H9 (cell line): Measurements from ENCODE around the gene NKAIN1. TPM values are rescaled to one million over a fixed set of nuclear protein-coding genes. Genes with fewer than 3 reads are reported as not detected.

Experiments
- DNase-seq: peaks from one replicate; pipeline ENCODE4 v3.0.0-alpha.2; 2017
- H2AFZ ChIP-seq: one replicate; pipeline ENCODE4 v1.6.1; 2013; ENCODE audit warnings: mild to moderate bottlenecking, low read length, control low read depth, moderate library complexity
- H2AK5ac ChIP-seq: 2 replicates; pipeline ENCODE4 v1.6.1; 2013; ENCODE audit warnings: low read length, control low read depth, mixed read lengths; ENCODE audit not compliant: insufficient read length
- H2BK120ac ChIP-seq: one replicate; pipeline ENCODE4 v1.6.1; 2013; ENCODE audit warnings: low read depth, mild to moderate bottlenecking, low read length, control low read depth, inconsistent platforms; ENCODE audit not compliant: poor library complexity, severe bottlenecking
- H2BK12ac ChIP-seq: 2 replicates; pipeline ENCODE4 v1.6.1; 2013; ENCODE audit warnings: low read length, control low read depth, mixed read lengths, low read depth; ENCODE audit not compliant: insufficient read length
- H2BK15ac ChIP-seq: 2 replicates; pipeline ENCODE4 v1.6.1; 2013; ENCODE audit warnings: low read depth, low read length, control low read depth
- H2BK20ac ChIP-seq: one replicate; pipeline ENCODE4 v1.6.1; 2013; ENCODE audit warnings: low read depth, mild to moderate bottlenecking, low read length, control low read depth, inconsistent platforms; ENCODE audit not compliant: poor library complexity, severe bottlenecking
- H2BK5ac ChIP-seq: 2 replicates; pipeline ENCODE4 v1.6.1; 2013; ENCODE audit warnings: low read length, control low read depth, mixed read lengths; ENCODE audit not compliant: insufficient read length
- H3K14ac ChIP-seq: 2 replicates; pipeline ENCODE4 v1.6.1; 2013; ENCODE audit warnings: low read length, control low read depth; ENCODE audit not compliant: insufficient read depth
- H3K18ac ChIP-seq: 2 replicates; pipeline ENCODE4 v1.6.1; 2013; ENCODE audit warnings: low read depth, mild to moderate bottlenecking, mixed read lengths, low read length, control low read depth; ENCODE audit not compliant: insufficient read length
- H3K23ac ChIP-seq: 2 replicates; pipeline ENCODE4 v1.6.1; 2013; ENCODE audit warnings: low read length, control low read depth, mixed read lengths, low read depth; ENCODE audit not compliant: insufficient read length
- H3K23me2 ChIP-seq: 2 replicates; pipeline ENCODE4 v1.6.1; 2013; ENCODE audit warnings: low read depth, mild to moderate bottlenecking, mixed read lengths, low read length, control low read depth; ENCODE audit not compliant: insufficient read length, poor library complexity, severe bottlenecking
- H3K27ac ChIP-seq: 2 replicates; pipeline ENCODE4 v1.5.1; 2013; ENCODE audit warnings: low read length, control low read depth, mixed read lengths, low read depth; ENCODE audit not compliant: insufficient read length
- H3K27me3 ChIP-seq: 2 replicates; pipeline ENCODE4 v1.6.1; 2013; ENCODE audit warnings: low read length, control low read depth, inconsistent platforms; ENCODE audit not compliant: insufficient read depth
- H3K4ac ChIP-seq: 2 replicates; pipeline ENCODE4 v1.6.1; 2013; ENCODE audit warnings: low read depth, mild to moderate bottlenecking, control low read depth, inconsistent platforms, low read length, moderate library complexity
- H3K4me1 ChIP-seq: 2 replicates; pipeline ENCODE4 v1.6.1; 2013; ENCODE audit warnings: low read length, control low read depth, inconsistent platforms; ENCODE audit not compliant: insufficient read depth
- H3K4me2 ChIP-seq: 2 replicates; pipeline ENCODE4 v1.6.1; 2013; ENCODE audit warnings: low read length, control low read depth, mixed read lengths; ENCODE audit not compliant: insufficient read length, insufficient read depth
- H3K56ac ChIP-seq: 2 replicates; pipeline ENCODE4 v1.6.1; 2013; ENCODE audit warnings: low read depth, mild to moderate bottlenecking, mixed read lengths, low read length, control low read depth; ENCODE audit not compliant: insufficient read length
- H3K79me1 ChIP-seq: 2 replicates; pipeline ENCODE4 v1.6.1; 2013; ENCODE audit warnings: low read depth, mild to moderate bottlenecking, moderate library complexity, low read length, control low read depth, inconsistent platforms; ENCODE audit not compliant: insufficient read depth, poor library complexity, severe bottlenecking
- H3K79me2 ChIP-seq: 2 replicates; pipeline ENCODE4 v1.6.1; 2013; ENCODE audit warnings: low read length, control low read depth, inconsistent platforms; ENCODE audit not compliant: insufficient read depth
- H3K9ac ChIP-seq: 2 replicates; pipeline ENCODE4 v1.6.1; 2013; ENCODE audit warnings: low read length, control low read depth, mixed read lengths; ENCODE audit not compliant: insufficient read length; ENCODE audit errors: extremely low read depth
- H3K9me3 ChIP-seq: one replicate; pipeline ENCODE4 v1.6.1; 2013; ENCODE audit warnings: low read depth, low read length, inconsistent platforms; ENCODE audit not compliant: control insufficient read depth
- H3T11ph ChIP-seq: one replicate; pipeline ENCODE4 v1.6.1; 2013; ENCODE audit warnings: mild to moderate bottlenecking, low read length, control low read depth, inconsistent platforms
- H4K20me1 ChIP-seq: one replicate; pipeline ENCODE4 v1.6.1; 2013; ENCODE audit not compliant: control insufficient read depth, insufficient read length, insufficient read depth
- H4K5ac ChIP-seq: 2 replicates; pipeline ENCODE4 v1.6.1; 2013; ENCODE audit warnings: low read depth, mild to moderate bottlenecking, mixed read lengths, low read length, control low read depth; ENCODE audit not compliant: insufficient read length
- H4K8ac ChIP-seq: replicated peaks from 2 replicates; pipeline ENCODE4 v1.6.1; 2013; ENCODE audit warnings: low read length, control low read depth, mixed read lengths, low read depth; ENCODE audit not compliant: insufficient read length
- H4K91ac ChIP-seq: 2 replicates; pipeline ENCODE4 v1.6.1; 2013; ENCODE audit warnings: low read depth, mild to moderate bottlenecking, moderate library complexity, mixed read lengths, low read length, control low read depth; ENCODE audit not compliant: insufficient read length
- H3K27ac Mint-ChIP-seq, 3 experiments: 2 replicates in 2 of 3; 3 replicates in 1 of 3; pipeline ENCODE4 v1.8.0; 2020 to 2021; ENCODE audit warnings: mixed read lengths in 3 of 3, mild to moderate bottlenecking in 1 of 3, moderate library complexity in 1 of 3
- H3K27me3 Mint-ChIP-seq: 2 replicates; pipeline ENCODE4 v1.8.0; 2021; ENCODE audit warnings: low read depth, mild to moderate bottlenecking, moderate library complexity, mixed read lengths
- H3K36me3 Mint-ChIP-seq, 3 experiments: 2 replicates in 2 of 3; 3 replicates in 1 of 3; pipeline ENCODE4 v1.8.0; 2020 to 2021; ENCODE audit warnings: low read depth in 3 of 3, mixed read lengths in 3 of 3; ENCODE audit not compliant: insufficient read depth in 1 of 3
- H3K4me1 Mint-ChIP-seq, 2 experiments: 2 replicates each; pipeline ENCODE4 v1.8.0; 2020; ENCODE audit warnings: mixed read lengths in 2 of 2
- H3K4me3 Mint-ChIP-seq, 2 experiments: 2 replicates in 1 of 2; 3 replicates in 1 of 2; pipeline ENCODE4 v1.8.0; 2020 to 2021; ENCODE audit warnings: mild to moderate bottlenecking in 2 of 2, mixed read lengths in 2 of 2, moderate library complexity in 1 of 2
- H3K9me3 Mint-ChIP-seq, 2 experiments: 2 replicates in 1 of 2; 3 replicates in 1 of 2; pipeline ENCODE4 v1.8.0; 2020; ENCODE audit warnings: mild to moderate bottlenecking in 2 of 2, mixed read lengths in 2 of 2, moderate library complexity in 1 of 2
- WGBS: extraction: QIAGEN DNeasy Blood & Tissue Kit; methylation state at CpG from one replicate; pipeline ENCODE4 v1.1.7; 2013; ENCODE audit warnings: missing lambda C conversion rate, low lambda C conversion rate, mixed read lengths; ENCODE audit not compliant: insufficient read length; ENCODE audit errors: extremely low coverage; 5-methylcytosine and 5-hydroxymethylcytosine counted together
- total RNA-seq: library from RNA; stranded (reverse); gene quantifications from 2 replicates; pipeline ENCODE4 v1.2.1, GENCODE V29; 2021
- TF ChIP-seq, protein P1 (sequence below): fragments of 200-600 bp; sonication (generic); conservative IDR thresholded peaks from 3 replicates; pipeline ENCODE4 v1.8.0; 2021; ENCODE audit warnings: antibody characterized with exemption, mild to moderate bottlenecking

Gene NKAIN1
- total RNA-seq, 1 experiment from 2014 or later: 25.6 TPM

DNA sequence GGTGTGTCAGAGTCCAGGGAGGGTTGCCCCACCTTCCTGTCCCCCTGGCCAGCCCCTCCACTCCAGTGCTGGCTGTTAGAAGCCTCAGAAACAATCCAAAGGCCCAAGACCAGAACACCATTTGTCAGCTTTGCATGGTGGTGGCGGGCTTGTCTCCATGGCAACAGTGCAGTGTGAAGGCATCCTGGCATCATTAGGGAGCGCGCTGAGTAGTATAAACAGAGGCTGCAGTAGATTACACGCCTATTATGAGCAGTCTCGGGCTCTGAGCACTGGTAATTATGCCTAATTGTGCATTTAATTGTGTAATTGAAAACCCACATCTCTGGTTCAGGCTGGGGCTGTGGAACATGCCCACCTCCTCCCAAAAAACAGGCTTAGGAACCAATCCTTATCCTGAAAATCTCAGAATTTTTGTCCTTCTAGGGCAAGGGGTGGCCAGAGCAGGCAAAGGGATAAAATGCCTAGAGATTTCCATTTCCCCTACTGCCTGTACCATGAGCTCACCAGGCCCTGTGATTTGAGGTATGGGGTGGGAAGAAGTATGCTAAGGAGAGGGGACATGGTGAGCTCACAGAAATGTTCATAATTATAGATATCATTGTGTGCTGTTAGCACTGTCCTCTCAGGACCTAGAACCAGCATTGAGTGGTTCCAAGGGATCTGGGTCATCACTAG lies 11.7 kb downstream of the NKAIN1 start:
- DNase-seq: no peak
- H2BK20ac ChIP-seq: no peak overlapping the region
- Mint-ChIP-seq H3K4me3 (no peak overlapping the region), H3K36me3 (no peaks in the 10 kb centered on the region), H3K27me3 (no peaks in the 10 kb centered on the region), H3K9me3 (no peaks in the 10 kb centered on the region), H3K4me1 (peaks cover 8 to 11% of the 10 kb centered on the region in 2 experiments; a peak in 2 of 4 replicates), H3K27ac (no peak overlapping the region)
- H2AFZ ChIP-seq: no peak overlapping the region
- H4K8ac ChIP-seq: no peak overlapping the region
- no peak overlapping the region for H3T11ph ChIP-seq
- no peak overlapping the region for H2BK5ac ChIP-seq
- no peaks in the 10 kb centered on the region for H3K27me3 ChIP-seq
- no peak overlapping the region for H3K14ac ChIP-seq
- H3K18ac ChIP-seq: no peak overlapping the region
- no peak overlapping the region for H3K23ac ChIP-seq
- no peak overlapping the region for H2BK120ac ChIP-seq
- no peaks in the 10 kb centered on the region for H3K9me3 ChIP-seq
- no peak overlapping the region for H3K27ac ChIP-seq
- no peak overlapping the region for H3K56ac ChIP-seq
- no peaks in the 10 kb centered on the region for H3K79me1 ChIP-seq
- no peaks in the 10 kb centered on the region for H4K20me1 ChIP-seq
- TF ChIP-seq, protein P1, sequence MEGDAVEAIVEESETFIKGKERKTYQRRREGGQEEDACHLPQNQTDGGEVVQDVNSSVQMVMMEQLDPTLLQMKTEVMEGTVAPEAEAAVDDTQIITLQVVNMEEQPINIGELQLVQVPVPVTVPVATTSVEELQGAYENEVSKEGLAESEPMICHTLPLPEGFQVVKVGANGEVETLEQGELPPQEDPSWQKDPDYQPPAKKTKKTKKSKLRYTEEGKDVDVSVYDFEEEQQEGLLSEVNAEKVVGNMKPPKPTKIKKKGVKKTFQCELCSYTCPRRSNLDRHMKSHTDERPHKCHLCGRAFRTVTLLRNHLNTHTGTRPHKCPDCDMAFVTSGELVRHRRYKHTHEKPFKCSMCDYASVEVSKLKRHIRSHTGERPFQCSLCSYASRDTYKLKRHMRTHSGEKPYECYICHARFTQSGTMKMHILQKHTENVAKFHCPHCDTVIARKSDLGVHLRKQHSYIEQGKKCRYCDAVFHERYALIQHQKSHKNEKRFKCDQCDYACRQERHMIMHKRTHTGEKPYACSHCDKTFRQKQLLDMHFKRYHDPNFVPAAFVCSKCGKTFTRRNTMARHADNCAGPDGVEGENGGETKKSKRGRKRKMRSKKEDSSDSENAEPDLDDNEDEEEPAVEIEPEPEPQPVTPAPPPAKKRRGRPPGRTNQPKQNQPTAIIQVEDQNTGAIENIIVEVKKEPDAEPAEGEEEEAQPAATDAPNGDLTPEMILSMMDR: no peak
- no peaks in the 10 kb centered on the region; the same call in 1 of the 2 replicates for H3K79me2 ChIP-seq
- H3K9ac ChIP-seq: no peak overlapping the region
- H2BK12ac ChIP-seq: no peak overlapping the region
- no peak overlapping the region for H4K5ac ChIP-seq
- no peak overlapping the region for H2AK5ac ChIP-seq
- WGBS: no CpG with 5 or more reads among the region's 5 CpGs
- no peaks in the 10 kb centered on the region for H3K23me2 ChIP-seq
- H3K4ac ChIP-seq: no peak overlapping the region
- H2BK15ac ChIP-seq: no peak overlapping the region
- H3K4me2 ChIP-seq: no peak overlapping the region
- H3K4me1 ChIP-seq: no peaks in the 10 kb centered on the region; the same call in 1 of the 2 replicates
- H4K91ac ChIP-seq: no peak overlapping the region
